GM18498 (cell line): ENCODE results near the gene BANK1.
"Not testable (repeated sequence)": the region's sequence is repeated elsewhere in the genome, so short reads cannot be mapped to it uniquely, and the experiment has no call there.

Experiments used
- ATAC-seq: cut with Tn5 transposase; IDR thresholded peaks from one replicate; pipeline ENCODE4 v1.9.1; 2021; ENCODE audit warnings: mild to moderate bottlenecking, moderate library complexity; ENCODE audit not compliant: unreplicated experiment

BANK1 gene

DNA sequence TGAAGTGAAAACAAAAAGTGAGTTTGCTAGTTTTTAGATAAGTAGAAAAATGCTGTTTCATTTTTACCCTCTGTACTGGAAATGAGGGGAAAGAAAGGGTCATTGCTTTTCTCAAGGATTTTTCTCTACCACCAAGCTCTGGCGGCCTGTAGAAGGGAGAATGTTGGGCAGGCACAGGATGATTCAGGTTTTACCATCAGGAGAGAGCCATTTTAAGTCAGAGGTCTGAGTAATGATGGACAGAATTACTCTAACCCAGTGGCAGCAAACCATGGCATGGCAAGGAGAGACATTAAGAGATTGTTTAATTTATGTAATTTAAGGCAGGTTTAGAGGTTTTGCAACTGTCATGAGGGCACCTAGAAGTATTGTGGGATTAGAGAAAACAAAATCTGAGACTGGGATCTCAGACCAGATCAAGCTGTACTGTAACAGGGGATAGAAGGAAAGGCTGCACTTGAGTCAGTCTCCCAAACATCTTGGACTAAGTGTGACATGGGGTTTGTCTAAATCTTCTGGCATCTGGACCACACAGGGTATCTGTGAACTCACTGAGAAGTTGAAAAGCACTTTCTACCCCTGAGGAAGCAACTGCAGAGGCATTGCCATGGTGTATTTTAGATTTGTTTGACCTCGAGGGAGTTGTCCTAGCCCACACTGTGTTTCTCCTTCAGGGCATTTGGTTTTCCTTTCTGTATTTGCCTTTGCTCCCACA, 81.6 kb downstream of the BANK1 start:
- ATAC-seq = no peak

- ATAC-seq = no peak
These were observed 95.0 kb downstream of the BANK1 start for GRCh38 chr4:101885574-101885973.

GRCh38 chr4:101886826-101887225, 96.3 kb downstream of the BANK1 start:
- ATAC-seq = no peak

DNA sequence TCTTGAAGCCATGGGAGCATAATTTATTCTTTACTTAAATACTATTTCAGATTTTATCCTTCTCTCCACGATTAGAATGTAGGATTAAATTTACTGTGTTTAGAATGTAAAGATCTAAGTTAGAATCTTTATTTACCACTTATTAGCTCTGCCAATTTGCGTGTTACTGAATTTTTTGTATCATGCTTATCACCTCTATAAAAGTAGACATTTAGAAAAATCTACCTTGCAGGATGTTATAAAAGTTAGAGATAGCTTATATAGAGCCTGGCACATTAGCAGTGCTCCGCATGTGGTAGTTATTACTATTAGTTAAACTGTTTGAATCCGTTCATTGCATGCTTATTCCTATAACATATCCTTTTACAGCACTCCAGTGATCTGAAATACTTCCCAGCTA, 97.9 kb downstream of the BANK1 start:
- ATAC-seq = no peak

- ATAC-seq = not testable (repeated sequence)
These were observed 115.0 kb downstream of the BANK1 start for GRCh38 chr4:101905527-101905926.

DNA sequence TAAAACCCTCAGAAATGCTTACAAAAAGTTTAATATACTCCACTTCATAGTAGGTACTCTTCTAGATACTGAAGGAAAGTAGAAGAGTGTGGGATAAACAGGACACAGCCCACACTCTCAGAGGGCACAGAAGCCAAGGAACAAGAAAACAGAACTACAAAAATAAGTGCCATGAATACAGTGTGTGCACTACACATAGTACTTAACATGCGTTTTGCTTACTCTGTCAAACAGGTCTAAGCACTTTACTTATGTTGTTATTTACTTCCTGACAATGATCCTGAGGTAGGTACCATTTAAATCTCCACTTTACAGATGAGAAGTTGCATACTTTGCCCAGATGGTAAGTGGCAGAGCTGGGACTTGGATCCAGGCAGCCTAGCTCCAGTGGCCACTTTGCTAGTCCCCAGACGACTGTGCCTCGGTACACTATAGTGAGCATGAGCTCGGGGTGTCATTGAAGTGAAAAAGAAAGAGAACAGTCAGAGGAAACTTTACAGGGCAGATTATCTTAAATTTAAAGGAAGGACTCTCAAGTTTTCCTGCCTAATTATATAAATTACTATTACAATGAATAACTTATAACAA, 120.3 kb downstream of the BANK1 start:
- ATAC-seq = no peak

DNA sequence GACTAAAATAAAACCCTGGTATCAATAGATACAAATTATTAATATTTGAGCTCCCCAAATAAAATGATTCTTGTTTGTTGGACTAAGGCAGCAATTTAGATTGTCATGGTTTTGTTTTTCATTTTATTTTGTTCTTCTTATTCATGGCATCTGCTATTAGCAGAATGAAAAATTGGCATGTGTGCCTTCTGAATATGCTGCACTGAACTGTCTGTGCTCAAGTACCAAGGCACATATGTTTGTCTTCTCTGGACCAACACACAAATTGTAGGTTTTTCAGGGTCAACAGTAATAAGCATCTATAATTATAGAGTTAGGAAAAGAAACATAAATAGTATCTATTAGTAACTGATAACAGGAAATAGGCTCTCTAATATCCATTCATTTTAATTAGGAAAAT, 121.1 kb downstream of the BANK1 start:
- ATAC-seq = no peak

- no peak for ATAC-seq
These were observed 124.2 kb downstream of the BANK1 start for GRCh38 chr4:101914761-101915160.

- ATAC-seq = no peak
These were observed 128.9 kb downstream of the BANK1 start for GRCh38 chr4:101919373-101919977.

DNA sequence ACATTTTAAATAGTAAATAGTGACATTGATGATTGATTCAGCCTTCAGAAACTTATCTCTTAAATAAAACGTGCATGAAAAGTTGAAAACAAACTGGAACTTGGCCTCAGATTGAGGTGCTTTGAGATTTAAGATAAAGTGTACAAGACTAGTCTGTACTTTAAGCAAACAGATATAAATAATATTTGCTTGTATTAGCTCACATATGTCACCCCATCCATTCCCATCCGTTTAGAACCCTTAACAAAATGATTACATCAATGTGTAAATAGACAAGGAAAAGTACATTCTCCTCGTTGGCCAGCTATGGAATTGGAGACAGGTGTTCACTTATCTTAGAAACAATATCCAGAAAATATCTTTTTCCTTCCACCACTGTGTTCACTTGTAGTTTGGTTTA, 130.8 kb downstream of the BANK1 start:
- no peak for ATAC-seq

GRCh38 chr4:101931619-101932018, 141.1 kb downstream of the BANK1 start:
- no peak for ATAC-seq

DNA sequence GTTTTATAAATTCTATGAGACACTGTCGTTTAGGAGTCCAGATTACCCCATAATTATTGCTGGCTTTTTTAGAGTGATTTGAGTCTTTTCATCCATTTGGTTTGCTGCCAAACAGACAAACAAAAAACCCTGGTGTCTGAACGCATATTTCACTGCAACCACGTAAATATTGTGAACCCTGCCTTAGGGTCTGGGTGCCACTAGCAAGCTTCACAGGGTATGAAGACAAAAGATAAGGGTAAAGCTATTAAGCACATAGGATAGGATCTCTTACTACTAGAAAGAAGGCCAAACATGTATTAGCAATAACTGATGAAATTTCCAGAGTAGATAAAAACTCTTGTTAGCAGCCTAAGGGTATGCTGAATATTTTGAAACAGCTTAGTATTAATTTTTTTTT, 143.3 kb downstream of the BANK1 start:
- ATAC-seq = no peak

GRCh38 chr4:101938836-101939235, 148.3 kb downstream of the BANK1 start:
- ATAC-seq = no peak

- ATAC-seq = no peak
These were observed 151.4 kb downstream of the BANK1 start for GRCh38 chr4:101941816-101942358.

- no peak for ATAC-seq
These were observed 152.4 kb downstream of the BANK1 start for GRCh38 chr4:101942891-101943290.

DNA sequence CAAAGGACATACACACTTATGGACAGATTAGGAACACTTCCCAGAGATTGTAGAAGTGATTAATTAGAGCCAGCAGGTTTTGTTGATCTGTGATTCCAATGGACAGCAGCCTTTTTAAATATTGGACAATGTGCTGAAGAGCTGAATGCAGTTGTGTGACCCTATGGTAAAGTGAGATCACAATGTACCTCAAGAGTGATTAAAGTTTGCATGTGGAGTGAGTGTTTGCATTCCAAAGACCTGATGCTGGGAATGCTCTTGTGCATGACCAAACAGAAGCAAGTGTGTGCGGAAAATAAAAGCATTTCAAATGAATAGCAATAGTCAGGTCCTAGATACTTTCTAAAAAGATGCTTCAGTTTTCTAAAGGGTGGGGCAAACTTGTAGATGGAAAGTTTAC, 154.1 kb downstream of the BANK1 start:
- no peak for ATAC-seq

GRCh38 chr4:101948055-101948454, 157.5 kb downstream of the BANK1 start:
- no peak for ATAC-seq

GRCh38 chr4:101948951-101949350, 158.4 kb downstream of the BANK1 start:
- no peak for ATAC-seq

DNA sequence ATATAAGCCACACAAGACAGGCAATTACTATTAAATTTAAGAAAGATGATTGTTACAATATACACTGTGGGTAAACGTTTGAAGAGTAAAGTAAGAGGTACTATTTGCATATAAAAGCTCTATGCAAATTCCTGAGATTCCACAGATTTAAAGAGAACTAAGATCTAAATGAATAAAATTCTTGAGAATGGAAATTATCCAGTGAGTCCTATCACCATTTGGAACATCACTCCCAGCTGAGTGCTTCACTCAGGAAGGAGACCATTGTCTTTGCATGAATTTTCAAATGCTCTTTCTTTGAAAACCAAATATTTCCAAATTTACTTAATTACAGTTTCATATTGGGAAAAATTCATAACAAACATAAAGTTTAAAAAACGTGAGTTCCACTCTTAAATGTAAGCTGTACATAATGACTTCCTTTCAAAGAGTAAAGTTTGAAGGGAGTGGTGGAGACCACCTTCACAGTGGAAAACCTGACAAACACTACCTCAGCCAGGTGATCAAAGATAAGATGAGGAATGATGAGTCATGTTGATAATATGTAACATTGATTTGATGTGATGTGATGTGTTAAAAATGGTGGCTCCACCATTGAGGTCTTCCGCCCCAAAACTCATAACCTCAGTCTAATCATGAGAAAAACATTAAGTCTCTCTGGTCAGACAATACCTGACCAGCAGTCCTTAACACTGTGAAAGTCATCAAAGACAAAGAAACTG, 159.9 kb downstream of the BANK1 start:
- no peak for ATAC-seq

DNA sequence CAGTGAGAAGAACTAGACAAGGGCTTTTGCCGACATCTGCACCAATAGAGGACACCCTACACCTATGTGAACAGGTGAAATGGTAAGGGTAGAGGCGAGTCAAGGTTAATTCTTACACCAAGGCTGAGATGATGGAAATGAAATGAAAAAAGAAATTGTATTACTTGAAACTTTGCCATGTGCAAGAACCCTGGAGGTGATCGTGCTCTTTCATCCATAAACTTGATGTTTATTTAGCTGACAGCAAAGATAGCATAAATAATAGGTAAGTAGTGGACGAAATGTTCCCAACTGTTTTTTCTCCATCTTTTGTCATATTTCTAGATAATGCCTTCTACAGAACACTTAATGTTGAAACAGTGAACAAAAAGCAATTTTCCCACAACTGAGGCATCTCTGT, 162.5 kb downstream of the BANK1 start:
- ATAC-seq = no peak

GRCh38 chr4:101953949-101954348, 163.4 kb downstream of the BANK1 start:
- no peak for ATAC-seq

DNA sequence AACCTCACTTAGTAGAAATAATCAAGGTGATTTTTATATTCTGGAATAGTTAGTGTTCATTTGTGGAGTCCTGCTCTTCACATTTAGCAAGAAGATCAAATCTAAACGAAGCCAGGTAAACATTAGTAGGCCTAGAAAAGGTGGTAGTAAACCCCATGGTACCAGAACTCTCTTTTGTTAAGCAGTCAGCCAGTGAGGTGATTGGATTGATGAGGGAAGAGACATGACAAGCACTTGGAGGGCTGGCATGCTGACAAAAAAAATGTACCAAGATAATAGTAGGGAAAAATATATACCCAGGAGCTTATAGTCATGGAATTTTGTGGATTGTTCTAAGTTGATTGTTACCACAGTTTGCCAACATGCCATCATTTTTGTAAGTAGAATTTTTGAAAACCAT, 163.8 kb downstream of the BANK1 start:
- ATAC-seq = no peak
